ENCODE measurements around the gene APBA2. TPM values are rescaled to one million over a fixed set of nuclear protein-coding genes. Genes with fewer than 3 reads are reported as not detected.

The APBA2 gene
- total RNA-seq, 1 donor from 2014 or later, result 51.4 TPM

GRCh38 chr15:28952666-28953491 lies 67.1 kb downstream of the APBA2 start:
- no peak for DNase-seq (ENCODE audit: low read depth)
- Histone ChIP-seq H3K36me3 (ENCODE audit: control insufficient read depth, insufficient read depth, low read length) (no peaks in the 10 kb centered on the region), H3K27me3 (ENCODE audit: control insufficient read depth, insufficient read depth, low read length) (no peaks in the 10 kb centered on the region), H3K4me3 (ENCODE audit: low read depth, low read length) (no peak overlapping the region)
- TF ChIP-seq CTCF (IDR thresholded peaks at IDR 0.05; ENCODE audit: insufficient read depth, low read length, poor library complexity, severe bottlenecking), result no peak

- H3K36me3 ChIP-seq (ENCODE audit: control insufficient read depth, insufficient read depth, low read length), result no peaks in the 10 kb centered on the region
- no peaks in the 10 kb centered on the region for H3K27me3 ChIP-seq (ENCODE audit: control insufficient read depth, insufficient read depth, low read length)
- DNase-seq (ENCODE audit: low read depth), result no peak
- no peak for TF ChIP-seq CTCF (IDR thresholded peaks at IDR 0.05; ENCODE audit: insufficient read depth, low read length, poor library complexity, severe bottlenecking)
- no peak overlapping the region for H3K4me3 ChIP-seq (ENCODE audit: low read depth, low read length)
Observed at GRCh38 chr15:28953573-28954195, 67.9 kb downstream of the APBA2 start.

GRCh38 chr15:28954466-28955159 lies 68.8 kb downstream of the APBA2 start:
- no peaks in the 10 kb centered on the region for H3K36me3 ChIP-seq (ENCODE audit: control insufficient read depth, insufficient read depth, low read length)
- no peak overlapping the region for H3K4me3 ChIP-seq (ENCODE audit: low read depth, low read length)
- no peak for TF ChIP-seq CTCF (IDR thresholded peaks at IDR 0.05; ENCODE audit: insufficient read depth, low read length, poor library complexity, severe bottlenecking)
- H3K27me3 ChIP-seq (ENCODE audit: control insufficient read depth, insufficient read depth, low read length), result no peaks in the 10 kb centered on the region
- DNase-seq (ENCODE audit: low read depth), result no peak

- DNase-seq (ENCODE audit: low read depth), result peak; percentile 79
- H3K36me3 ChIP-seq (ENCODE audit: control insufficient read depth, insufficient read depth, low read length), result no peaks in the 10 kb centered on the region
- TF ChIP-seq CTCF (IDR thresholded peaks at IDR 0.05; ENCODE audit: insufficient read depth, low read length, poor library complexity, severe bottlenecking), result no peak
- H3K4me3 ChIP-seq (ENCODE audit: low read depth, low read length), result no peak overlapping the region
- H3K27me3 ChIP-seq (ENCODE audit: control insufficient read depth, insufficient read depth, low read length), result no peaks in the 10 kb centered on the region
Observed at GRCh38 chr15:28955160-28955992, 69.6 kb downstream of the APBA2 start.

- DNase-seq (ENCODE audit: low read depth), result no peak
- no peaks in the 10 kb centered on the region for H3K27me3 ChIP-seq (ENCODE audit: control insufficient read depth, insufficient read depth, low read length)
- no peak overlapping the region for H3K4me3 ChIP-seq (ENCODE audit: low read depth, low read length)
- no peaks in the 10 kb centered on the region for H3K36me3 ChIP-seq (ENCODE audit: control insufficient read depth, insufficient read depth, low read length)
- TF ChIP-seq CTCF (IDR thresholded peaks at IDR 0.05; ENCODE audit: insufficient read depth, low read length, poor library complexity, severe bottlenecking), result no peak
Observed at GRCh38 chr15:28955993-28956421, 70.2 kb downstream of the APBA2 start.
